HCT116 (cell line): ENCODE measurements around the gene NELL1.

Source experiments
- EGR1 ChIP-seq: IDR thresholded peaks from 2 replicates; pipeline ENCODE4 v1.6.1; 2012; ENCODE audit warnings: low read depth
- ELF1 ChIP-seq: IDR thresholded peaks from 2 replicates; pipeline ENCODE4 v1.6.1; 2012; ENCODE audit warnings: low read depth, borderline replicate concordance
- EZH2 ChIP-seq: fragments of 200-600 bp; sonication (generic); IDR thresholded peaks from 2 replicates; pipeline ENCODE4 v1.6.1; 2017; ENCODE audit warnings: antibody characterized with exemption, mixed run types
- JUND ChIP-seq: IDR thresholded peaks from 2 replicates; pipeline ENCODE4 v1.6.1; 2012
- POLR2A ChIP-seq: IDR thresholded peaks from 2 replicates; pipeline ENCODE4 v1.7.0; 2011; ENCODE audit warnings: borderline replicate concordance; ENCODE audit not compliant: insufficient read depth, insufficient read length; ENCODE audit errors: extremely low read depth
- POLR2AphosphoS5 ChIP-seq: IDR thresholded peaks from 2 replicates; pipeline ENCODE4 v1.6.1; 2011; ENCODE audit warnings: mild to moderate bottlenecking, low read depth, low read length, moderate library complexity
- RAD21 ChIP-seq: IDR thresholded peaks from 2 replicates; pipeline ENCODE4 v1.6.1; 2012; ENCODE audit warnings: low read depth, mild to moderate bottlenecking
- SP1 ChIP-seq: IDR thresholded peaks from 2 replicates; pipeline ENCODE4 v1.6.1; 2012; ENCODE audit warnings: low read depth
- SRF ChIP-seq: IDR thresholded peaks from 2 replicates; pipeline ENCODE4 v1.6.1; 2012; ENCODE audit warnings: low read depth
- TCF7L2 ChIP-seq: IDR thresholded peaks from 2 replicates; pipeline ENCODE4 v1.7.0; 2011; ENCODE audit warnings: borderline replicate concordance, inconsistent platforms; ENCODE audit not compliant: insufficient read depth, insufficient read length; ENCODE audit errors: extremely low read depth
- TF ChIP-seq, protein P1 (sequence below), 3 experiments: fragments of 200-600 bp in 1 of 3; sonication (generic) in 1 of 3; IDR thresholded peaks in 2 of 3; conservative IDR thresholded peaks in 1 of 3; 2 replicates each; pipeline ENCODE4 v1.5.1; 2012 to 2017; ENCODE audit warnings: low read depth in 2 of 3, low read length in 2 of 3, antibody characterized with exemption in 1 of 3, borderline replicate concordance in 1 of 3, control low read depth in 1 of 3, mild to moderate bottlenecking in 1 of 3, mixed read lengths in 1 of 3, mixed run types in 1 of 3, moderate library complexity in 1 of 3; ENCODE audit not compliant: insufficient read depth in 1 of 3
- TF ChIP-seq, protein P2 (sequence below): IDR thresholded peaks from 2 replicates; pipeline ENCODE4 v1.6.1; 2011; ENCODE audit warnings: mild to moderate bottlenecking, low read length, moderate library complexity; ENCODE audit not compliant: insufficient replicate concordance; ENCODE audit errors: extremely low read depth
- TF ChIP-seq, protein P3 (sequence below): IDR thresholded peaks from 2 replicates; pipeline ENCODE4 v1.6.1; 2012; ENCODE audit warnings: low read depth

DNA sequence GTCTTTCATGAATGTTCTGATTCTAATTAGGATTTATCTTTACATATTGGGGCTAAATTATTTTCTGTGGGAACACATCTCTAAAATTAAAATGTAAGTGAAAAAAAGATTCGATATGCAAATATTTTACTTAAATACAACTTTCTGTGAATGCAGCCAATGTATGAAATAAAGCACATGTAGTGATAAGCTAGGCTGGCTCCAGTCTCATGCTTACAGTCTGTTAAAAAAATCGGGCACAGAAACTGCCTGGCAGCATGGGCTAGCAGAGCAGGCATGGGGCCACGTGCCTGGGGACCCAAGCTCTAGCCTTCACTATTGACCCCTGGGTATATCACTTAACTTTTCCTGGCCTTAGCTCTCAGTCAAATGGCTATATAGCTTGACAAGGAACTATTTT is 46.5 kb downstream of the NELL1 start:
- TF ChIP-seq, protein P1, sequence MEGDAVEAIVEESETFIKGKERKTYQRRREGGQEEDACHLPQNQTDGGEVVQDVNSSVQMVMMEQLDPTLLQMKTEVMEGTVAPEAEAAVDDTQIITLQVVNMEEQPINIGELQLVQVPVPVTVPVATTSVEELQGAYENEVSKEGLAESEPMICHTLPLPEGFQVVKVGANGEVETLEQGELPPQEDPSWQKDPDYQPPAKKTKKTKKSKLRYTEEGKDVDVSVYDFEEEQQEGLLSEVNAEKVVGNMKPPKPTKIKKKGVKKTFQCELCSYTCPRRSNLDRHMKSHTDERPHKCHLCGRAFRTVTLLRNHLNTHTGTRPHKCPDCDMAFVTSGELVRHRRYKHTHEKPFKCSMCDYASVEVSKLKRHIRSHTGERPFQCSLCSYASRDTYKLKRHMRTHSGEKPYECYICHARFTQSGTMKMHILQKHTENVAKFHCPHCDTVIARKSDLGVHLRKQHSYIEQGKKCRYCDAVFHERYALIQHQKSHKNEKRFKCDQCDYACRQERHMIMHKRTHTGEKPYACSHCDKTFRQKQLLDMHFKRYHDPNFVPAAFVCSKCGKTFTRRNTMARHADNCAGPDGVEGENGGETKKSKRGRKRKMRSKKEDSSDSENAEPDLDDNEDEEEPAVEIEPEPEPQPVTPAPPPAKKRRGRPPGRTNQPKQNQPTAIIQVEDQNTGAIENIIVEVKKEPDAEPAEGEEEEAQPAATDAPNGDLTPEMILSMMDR (IDR thresholded peaks at IDR 0.05 in 2 of 3, conservative IDR thresholded peaks at IDR 0.05 in 1 of 3; ENCODE audit: borderline replicate concordance in 1 of 3, insufficient read depth in 1 of 3, low read depth in 2 of 3, low read length in 2 of 3) = no peak
- TF ChIP-seq SP1 (no peak), EZH2 (no peak), SRF (no peak), RAD21 (no peak), POLR2A (no peak), TCF7L2 (no peak), JUND (no peak), ELF1 (no peak), EGR1 (no peak), POLR2AphosphoS5 (no peak)
- TF ChIP-seq, protein P2, sequence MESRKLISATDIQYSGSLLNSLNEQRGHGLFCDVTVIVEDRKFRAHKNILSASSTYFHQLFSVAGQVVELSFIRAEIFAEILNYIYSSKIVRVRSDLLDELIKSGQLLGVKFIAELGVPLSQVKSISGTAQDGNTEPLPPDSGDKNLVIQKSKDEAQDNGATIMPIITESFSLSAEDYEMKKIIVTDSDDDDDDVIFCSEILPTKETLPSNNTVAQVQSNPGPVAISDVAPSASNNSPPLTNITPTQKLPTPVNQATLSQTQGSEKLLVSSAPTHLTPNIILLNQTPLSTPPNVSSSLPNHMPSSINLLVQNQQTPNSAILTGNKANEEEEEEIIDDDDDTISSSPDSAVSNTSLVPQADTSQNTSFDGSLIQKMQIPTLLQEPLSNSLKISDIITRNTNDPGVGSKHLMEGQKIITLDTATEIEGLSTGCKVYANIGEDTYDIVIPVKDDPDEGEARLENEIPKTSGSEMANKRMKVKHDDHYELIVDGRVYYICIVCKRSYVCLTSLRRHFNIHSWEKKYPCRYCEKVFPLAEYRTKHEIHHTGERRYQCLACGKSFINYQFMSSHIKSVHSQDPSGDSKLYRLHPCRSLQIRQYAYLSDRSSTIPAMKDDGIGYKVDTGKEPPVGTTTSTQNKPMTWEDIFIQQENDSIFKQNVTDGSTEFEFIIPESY = no peak
- TF ChIP-seq, protein P3, sequence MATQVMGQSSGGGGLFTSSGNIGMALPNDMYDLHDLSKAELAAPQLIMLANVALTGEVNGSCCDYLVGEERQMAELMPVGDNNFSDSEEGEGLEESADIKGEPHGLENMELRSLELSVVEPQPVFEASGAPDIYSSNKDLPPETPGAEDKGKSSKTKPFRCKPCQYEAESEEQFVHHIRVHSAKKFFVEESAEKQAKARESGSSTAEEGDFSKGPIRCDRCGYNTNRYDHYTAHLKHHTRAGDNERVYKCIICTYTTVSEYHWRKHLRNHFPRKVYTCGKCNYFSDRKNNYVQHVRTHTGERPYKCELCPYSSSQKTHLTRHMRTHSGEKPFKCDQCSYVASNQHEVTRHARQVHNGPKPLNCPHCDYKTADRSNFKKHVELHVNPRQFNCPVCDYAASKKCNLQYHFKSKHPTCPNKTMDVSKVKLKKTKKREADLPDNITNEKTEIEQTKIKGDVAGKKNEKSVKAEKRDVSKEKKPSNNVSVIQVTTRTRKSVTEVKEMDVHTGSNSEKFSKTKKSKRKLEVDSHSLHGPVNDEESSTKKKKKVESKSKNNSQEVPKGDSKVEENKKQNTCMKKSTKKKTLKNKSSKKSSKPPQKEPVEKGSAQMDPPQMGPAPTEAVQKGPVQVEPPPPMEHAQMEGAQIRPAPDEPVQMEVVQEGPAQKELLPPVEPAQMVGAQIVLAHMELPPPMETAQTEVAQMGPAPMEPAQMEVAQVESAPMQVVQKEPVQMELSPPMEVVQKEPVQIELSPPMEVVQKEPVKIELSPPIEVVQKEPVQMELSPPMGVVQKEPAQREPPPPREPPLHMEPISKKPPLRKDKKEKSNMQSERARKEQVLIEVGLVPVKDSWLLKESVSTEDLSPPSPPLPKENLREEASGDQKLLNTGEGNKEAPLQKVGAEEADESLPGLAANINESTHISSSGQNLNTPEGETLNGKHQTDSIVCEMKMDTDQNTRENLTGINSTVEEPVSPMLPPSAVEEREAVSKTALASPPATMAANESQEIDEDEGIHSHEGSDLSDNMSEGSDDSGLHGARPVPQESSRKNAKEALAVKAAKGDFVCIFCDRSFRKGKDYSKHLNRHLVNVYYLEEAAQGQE = no peak
